OCI-LY3 (cell line): ENCODE measurements around the gene IMMT.

Experiments used
- CTCF ChIP-seq: fragments of 200-600, 300-600 bp; sonication (generic); IDR thresholded peaks from 2 replicates; pipeline ENCODE4 v1.5.1; 2014; ENCODE audit warnings: antibody characterized with exemption, low read length, low read depth
- EZH2phosphoT487 ChIP-seq: fragments of 200-600 bp; shearing (Covaris generic); IDR thresholded peaks from 2 replicates; pipeline ENCODE4 v1.6.1; 2018; ENCODE audit warnings: antibody characterized with exemption, mixed run types, low read depth

- TF ChIP-seq CTCF = no peak
- TF ChIP-seq EZH2phosphoT487 = no peak
Measured at GRCh38 chr2:86118130-86118529, 77.1 kb downstream of the IMMT start.
